COLO668 (cell line): Measurements from ENCODE around the gene GCDH.
A peak's percentile ranks its signal among the peaks of the same experiment; 100 is the strongest.
"Not testable (repeated sequence)": the region's sequence is repeated elsewhere in the genome, so short reads cannot be mapped to it uniquely, and the experiment has no call there.

ENCODE experiments used
- DNase-seq: peaks from one replicate; lab custom pipeline; 2025; ENCODE audit not compliant: unreplicated experiment; lab: John Stamatoyannopoulos, UW

Gene GCDH

DNA sequence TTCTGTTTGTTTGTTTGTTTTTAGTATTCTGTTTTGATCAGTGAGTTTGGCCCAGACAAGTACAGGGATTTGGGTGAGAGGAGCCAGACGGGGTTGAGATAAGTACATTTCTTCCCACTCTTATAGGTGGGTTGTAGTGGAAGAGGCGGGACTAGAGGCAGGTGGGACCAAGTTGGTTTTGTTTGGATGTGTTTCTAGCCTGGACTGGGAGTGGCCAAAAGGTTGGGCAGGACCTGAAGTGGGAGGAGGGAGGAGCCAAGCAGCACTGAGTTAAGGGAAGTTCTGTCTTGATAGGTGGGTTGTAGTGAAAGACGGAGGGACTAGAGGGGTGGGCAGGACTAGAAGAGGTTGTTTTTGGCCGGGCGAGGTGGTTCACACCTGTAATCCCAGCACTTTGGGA is 18.7 kb upstream of the GCDH start:
- DNase-seq, result no peak

DNA sequence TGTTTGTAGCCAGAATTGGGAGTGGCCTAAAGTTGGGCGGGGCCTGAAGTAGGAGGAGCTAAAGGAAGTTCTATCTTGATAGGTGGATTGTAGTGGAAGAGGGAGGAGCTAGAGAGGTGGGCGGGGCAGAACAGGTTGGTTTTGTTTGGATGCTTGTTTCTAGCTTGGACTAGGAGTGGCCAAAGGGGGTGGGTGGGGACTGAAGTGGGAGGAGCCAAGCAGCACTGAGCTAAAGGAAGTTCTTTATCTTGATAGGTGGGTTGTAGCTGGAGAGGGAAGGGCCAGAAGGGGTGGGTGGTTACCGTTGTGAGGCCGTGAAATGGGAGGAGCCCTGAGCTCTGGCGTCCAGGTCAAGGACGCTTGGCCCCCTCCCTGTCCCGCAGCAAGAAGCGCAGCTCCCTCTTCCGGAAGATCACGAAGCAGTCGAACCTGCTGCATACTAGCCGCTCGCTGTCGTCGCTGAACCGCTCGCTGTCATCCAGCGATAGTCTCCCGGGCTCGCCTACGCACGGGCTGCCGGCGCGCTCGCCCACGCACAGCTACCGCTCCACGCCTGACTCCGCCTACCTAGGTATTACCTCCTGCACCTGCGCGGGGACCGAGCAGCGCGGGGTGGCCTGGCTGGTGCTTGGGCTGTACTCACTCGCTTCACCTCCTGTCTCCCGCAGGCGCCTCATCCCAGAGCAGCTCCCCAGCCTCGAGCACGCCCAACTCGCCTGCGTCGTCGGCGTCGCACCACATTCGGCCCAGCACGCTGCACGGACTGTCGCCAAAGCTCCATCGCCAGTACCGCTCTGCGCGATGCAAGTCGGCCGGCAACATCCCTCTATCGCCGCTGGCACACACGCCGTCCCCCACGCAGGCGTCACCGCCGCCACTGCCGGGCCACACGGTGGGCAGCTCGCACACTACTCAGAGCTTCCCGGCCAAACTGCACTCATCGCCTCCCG is 17.7 kb upstream of the GCDH start:
- DNase-seq, result peak; percentile 50

DNA sequence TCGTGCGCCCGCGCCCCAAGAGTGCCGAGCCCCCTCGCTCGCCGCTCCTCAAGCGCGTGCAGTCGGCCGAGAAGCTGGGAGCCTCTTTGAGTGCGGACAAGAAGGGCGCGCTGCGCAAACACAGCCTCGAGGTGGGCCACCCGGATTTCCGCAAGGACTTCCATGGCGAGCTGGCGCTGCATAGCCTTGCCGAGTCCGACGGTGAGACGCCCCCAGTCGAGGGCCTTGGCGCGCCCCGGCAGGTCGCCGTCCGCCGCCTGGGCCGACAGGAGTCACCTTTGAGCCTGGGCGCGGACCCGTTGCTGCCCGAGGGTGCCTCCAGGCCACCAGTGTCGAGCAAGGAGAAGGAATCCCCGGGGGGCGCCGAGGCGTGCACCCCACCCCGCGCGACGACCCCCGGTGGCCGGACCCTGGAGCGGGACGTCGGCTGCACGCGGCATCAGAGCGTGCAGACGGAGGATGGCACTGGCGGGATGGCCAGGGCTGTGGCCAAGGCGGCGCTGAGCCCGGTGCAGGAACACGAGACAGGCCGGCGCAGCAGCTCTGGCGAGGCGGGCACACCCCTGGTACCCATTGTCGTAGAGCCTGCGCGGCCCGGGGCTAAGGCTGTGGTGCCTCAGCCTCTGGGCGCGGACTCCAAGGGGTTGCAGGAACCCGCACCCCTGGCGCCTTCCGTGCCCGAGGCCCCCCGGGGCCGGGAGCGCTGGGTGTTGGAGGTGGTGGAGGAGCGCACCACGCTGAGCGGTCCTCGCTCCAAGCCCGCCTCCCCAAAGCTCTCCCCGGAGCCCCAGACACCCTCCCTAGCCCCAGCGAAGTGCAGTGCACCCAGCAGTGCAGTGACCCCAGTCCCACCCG is 16.8 kb upstream of the GCDH start:
- DNase-seq, result no peak

DNA sequence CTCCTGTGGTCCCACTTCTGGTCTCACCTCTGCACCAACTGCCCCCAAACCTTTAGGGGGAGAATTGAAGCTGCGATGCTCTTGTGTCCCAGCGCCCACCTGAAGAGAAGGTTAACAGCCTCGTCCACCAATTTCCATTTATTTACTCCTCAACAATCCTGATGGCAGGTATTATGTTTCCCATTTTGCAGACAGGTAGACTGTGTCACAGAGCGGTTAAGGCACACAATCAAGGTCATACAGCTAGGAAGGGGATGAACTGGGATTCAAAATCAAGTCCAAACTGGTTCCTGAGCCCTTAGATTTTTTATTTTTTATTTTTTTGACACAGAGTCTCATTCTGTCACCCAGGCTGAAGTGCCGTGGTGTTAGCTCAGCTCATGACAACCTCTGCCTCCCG is 15.9 kb upstream of the GCDH start:
- no peak for DNase-seq

DNA sequence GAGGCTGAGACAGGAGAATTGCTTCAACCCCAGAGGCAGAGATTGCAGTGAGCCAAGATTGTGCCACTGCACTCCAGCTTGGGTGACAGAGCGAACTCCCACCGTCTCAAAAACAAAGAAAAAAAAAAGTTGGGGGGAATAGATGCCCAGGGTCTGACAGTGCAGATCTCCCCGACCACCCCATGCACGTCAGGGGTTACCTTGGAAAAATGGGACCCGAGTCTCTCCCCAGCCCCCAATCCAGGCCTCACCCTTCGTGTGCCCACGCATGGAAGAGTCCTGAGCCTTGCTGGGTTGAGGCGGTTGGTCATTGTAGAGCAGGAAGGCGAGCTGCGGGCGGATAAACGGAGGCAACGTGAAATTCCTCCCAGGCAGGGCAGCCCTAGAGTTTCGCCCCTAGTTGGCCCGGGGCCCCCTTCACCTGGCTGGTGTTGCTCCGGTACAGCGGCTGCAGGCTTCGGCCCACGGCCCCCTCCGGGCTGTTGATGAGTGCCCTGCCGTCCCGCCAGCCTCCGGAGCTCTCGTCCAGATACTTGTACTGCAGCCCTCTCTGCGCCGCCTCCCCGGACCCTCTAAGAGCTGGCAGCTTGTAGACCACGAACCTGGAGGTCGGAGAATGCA is 10.3 kb upstream of the GCDH start:
- peak; percentile 59 for DNase-seq

DNA sequence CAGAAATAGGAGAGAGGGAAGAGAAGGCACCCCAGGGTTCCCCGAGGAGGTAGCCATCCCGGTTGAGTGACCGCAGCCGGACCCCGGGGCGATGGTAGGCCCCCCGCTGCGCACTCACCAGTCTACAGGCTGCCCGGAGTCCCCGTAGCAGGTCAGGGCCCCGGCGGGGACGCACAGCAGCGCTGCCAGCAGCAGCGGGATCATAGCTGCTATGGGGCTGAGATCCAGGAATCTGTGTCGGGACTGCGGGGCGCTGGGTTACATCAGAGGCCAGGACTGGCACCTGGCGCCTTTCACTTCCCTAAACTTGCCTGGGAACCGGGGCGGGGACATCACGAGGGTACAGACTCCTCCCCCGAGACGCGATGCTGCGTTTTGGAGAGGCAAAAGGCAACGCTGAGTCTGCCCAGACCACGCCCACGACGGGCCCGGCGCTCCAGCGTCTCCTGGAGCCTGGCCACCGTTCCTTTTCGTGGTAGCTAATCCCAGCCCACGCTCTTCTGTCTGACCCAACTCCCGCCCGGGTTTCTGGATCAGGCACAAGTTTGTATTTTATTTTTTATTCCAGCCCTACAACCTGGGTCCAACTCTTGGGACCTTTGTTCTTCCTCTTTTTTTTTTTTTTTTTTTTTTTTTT is 9.7 kb upstream of the GCDH start, which contains the start of gene DNASE2:
Gene DNASE2, minus strand, starts transcription at position 278 of the 637 bp plus-strand sequence. Its CDS starts 74 bp downstream, at position 204.
- DNase-seq, result peak; percentile 97

DNA sequence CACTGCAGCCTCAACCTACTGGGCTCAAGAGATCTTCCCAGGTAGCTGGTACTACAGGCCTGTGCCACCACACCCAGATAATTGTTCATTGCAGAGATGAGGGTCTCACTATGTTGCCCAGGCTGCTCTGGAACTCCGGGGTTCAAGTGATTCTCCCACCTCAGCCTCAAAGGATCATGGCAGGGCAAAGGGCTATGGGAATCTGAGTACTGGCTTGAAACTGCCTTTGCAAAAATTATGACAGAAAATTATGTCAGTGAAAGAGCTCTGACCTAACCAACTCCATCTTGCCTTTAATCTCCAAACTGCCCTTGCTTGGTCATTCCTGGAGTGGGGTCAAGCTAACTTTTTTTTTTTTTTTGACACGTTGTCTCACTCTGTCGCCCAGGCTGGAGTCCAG is 8.4 kb upstream of the GCDH start:
- DNase-seq, result no peak

DNA sequence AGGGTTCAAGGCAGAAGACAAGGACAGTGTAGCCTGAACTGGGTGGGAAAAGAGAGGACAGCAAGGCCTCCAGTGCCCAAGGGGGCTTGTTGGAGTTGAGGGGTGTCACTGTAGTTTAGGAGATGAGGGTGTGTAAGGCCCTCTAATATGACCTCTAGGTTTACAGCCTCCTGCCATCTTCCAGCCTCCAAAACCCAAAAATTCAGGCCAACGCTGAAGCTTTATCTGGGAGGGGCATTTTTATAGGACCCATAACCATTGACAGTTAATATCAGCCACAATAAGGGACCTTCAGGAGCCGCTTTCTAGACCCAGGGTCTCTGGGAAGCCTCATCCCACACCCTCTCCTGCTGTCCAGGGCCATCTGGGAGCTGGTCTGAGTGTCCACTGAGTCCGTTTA is 6.8 kb upstream of the GCDH start:
- DNase-seq, result no peak

DNA sequence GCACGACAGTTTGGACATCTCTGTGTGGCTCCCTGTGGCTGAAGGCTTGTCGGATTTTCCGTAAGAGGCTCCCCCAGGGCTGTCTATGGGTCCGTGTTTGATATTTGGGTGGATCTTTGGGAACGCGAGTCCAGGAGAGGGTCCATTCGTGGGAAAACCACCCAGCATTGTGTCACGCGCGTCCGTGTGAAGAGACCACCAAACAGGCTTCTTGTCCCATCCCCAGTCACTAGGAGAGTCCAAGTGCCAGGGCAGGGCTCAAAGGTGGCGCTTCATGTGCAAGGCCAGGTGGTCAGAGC is 6.4 kb upstream of the GCDH start:
- no peak for DNase-seq

DNA sequence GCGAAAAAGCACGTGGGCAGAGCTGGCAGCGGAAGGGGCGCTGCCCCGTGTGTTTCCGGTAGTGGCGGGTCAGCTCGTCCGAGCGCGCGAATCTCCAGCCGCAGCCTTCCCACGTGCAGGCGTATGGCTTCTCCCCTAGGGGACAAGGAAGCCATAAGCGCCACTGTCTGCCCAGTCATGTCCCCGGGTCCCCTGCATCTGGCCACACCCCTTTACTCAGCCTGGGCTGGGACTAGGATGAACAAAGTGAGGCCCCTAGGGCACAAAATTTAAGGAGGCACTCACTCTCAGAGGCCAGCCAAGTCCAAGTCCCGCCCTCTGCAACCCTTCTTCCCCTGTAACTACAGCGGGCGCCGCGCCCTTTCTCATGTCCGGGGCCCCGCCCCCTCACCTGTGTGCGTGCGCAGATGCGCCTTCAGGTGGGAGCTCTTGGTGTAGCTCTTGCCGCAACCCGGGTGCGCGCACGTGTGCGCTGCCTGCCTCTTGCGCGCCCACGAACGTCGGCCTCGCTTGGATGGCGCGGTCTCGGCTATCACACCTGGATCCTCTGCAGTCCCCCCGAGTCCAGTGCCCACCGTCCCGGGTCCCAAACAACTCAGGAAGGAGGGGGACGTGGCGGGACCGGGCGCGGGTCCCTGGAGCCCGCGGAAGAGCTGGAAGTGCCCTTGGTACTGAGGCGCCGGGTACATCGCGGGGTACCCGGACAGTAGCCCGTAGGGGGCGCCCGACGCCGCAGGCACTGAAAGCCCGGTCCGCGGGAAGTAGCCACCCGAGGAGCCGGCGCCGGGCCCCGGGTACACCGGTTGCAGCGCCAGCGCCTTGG is 5.8 kb upstream of the GCDH start:
- peak; percentile 99 for DNase-seq

DNA sequence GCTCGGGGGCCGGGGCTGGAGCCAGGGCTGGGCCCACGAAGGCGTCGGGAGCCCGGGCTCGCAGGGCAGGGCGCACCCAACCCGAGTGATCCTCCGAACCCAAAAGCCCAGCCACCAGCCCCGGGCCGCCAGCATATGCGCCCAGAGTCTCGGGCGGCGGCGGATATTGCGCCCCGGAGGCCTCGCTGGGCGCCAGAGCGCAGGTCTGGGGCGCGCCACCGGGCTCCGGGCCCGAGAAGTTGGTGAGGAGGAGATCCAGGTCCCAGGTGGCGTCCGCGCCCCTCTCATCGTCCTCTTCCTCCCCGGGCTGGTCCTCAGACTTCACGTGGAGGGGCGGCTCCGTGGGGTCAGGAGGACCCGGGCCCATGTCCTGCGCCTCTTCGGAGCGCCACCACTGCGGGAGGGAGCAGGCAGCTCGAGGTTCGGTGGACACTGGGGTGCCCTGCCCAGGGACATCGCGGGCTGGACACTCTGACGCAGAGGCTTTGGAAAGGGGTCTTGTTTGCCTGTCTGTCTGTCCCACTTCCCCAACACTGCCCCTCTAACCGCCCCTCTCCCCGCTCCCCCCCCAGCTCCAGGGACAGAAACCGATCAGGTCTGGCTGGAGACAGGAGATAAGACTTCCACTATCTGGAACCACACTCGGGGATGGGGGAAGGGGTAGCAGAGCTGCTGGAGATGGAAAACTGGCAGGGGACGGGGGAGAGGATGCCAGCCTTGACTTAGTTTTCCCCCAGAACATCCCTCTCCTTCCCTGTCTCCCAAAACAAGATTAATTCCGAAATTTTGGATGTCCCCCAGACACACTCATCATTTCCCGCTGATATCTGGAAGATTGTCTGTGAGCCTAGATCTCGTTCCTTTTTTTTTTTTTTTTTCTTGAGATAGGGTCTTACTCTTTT is 5.0 kb upstream of the GCDH start:
- no peak for DNase-seq

DNA sequence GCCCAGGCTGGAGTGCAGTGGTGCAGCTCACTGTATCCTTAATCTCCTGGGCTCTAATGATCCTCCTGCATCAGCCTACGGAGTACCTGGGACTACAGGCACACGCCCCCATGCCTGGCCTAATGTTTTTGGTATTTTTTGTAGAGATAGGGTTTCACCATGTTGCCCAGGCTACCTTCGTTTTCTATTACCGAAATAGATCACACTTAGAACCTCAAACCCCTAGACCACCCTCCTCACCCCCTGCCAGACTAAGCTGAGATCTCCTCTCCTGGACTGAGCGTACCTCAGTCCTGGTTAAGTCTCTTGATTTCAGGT is 4.3 kb upstream of the GCDH start:
- DNase-seq, result no peak

DNA sequence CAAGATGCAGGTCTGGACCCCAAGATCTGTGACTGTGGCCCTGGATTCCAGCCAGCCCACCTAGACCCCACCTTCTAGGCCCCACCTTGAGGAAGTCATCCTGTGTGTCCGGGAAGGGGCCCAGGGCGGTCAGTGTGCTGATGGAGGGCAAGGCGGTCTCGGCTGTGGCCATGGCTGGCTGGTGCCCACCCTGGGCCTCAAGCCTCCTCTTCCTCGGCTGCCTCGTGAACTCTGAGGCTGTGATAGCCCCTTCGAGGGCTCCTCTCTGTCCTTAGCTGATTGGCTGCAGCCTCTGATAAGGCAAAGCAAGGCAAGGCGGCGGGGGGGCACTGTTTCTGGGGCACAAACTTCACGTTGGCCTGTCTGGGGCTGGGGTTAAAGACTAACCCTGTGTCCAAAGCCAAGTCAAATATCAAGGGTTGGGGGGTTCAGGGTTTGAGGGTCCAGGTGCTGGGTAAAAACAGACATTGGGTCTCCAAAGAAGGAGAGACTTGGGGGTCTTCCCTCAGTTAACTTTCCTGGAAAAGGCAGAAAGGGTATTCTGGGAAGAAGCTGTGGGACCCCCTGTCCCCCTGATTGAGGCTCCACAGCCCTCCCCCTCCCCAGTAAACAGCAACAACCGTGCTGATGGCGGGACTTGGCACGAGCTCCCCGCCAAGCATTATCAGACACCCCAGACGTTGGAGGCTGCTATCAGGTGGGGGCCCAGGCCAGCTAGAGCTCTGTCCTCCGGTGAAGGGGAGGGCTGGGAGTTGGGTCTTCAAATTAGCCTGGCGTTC is 3.8 kb upstream of the GCDH start, which contains the start of gene KLF1:
Gene KLF1, minus strand, starts transcription at position 233 of the 779 bp plus-strand sequence. Its CDS starts 61 bp downstream, at position 172.
- DNase-seq, result no peak

DNA sequence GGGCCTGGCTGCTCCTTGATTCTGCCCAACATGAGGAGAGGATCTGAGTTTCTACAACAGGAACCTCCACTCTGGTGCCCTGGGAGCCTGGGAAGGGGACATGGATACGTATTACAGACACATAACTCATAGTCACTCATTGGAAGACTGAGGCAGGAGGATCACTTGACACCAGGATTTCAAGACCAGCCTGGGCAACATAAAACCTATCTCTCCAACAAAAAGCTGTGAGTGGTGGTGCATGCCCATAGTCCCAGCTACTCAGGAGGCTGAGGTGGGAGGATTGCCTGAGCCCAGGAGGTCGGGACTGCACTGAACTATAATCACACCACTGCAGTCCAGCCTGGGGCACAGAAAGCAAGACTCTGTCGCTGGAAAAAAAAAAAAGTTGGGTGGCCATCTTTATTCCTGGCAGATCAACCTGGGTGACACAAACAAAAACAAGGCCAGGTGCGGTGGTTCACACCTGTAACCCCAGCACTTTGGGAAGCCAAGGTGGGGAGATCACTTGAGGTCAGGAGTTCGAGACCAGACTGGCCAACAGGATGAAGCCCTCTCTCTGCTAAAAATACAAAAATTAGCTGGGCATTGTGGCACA is 2.9 kb upstream of the GCDH start:
- no peak for DNase-seq

DNA sequence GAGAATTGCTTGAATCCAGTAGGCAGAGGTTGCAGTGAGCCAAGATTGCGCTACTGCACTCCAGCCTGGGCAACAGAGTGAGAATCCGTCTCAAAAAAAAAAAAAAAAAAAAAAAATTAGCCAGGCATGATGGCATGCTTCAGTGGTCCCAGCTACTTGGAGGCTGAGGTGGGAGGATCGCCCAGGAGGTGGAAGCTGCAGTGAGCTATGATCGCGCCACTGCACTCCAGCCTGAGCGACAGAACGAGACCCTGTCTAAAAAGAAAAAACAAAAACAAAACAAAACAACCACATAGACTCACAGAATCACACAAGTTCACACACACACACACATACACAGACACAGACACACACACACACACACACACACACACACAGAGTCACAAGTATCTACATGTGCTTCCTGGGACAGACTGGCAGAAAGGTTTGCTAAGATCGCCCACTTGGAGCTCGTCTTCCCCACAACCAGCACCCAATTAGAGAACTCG is 617 bp upstream of the GCDH start:
- DNase-seq, result not testable (repeated sequence)

DNA sequence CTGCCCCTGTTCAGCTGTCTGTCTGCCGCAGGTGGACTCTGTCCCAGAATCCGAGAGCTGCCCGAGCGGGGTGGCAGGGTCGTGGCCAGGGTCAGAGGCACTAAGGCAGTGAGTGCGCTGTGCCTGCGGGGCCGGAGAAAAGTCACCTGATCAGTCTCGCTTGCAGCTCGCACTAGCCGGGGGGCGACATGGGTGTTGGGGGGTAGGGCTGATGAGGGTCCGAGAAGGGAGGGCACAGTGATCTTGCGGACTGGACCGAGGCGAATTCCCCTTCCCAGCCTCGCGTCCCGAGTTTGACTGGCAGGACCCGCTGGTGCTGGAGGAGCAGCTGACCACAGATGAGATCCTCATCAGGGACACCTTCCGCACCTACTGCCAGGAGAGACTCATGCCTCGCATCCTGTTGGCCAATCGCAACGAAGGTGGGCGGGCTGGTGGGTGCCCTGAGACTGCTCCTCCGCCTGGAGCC is 627 bp downstream of the GCDH start:
- no peak for DNase-seq

DNA sequence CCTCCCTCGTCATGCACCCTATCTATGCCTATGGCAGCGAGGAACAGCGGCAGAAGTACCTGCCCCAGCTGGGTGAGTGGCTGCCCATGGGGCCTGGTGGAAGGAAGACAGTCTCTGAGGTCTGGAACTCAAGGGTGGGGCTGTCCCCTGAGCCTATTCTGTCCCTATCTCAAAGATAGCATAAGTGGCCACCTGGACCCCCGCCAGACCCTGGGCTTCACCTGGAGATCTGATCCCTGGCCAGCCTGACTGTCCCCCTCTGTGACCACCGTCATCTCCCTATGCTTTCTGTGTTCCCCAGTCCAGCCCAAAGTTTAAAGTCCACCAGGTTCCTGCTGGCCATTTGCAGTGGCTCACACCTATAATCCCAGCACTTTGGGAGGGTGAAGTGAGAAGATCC is 2.6 kb downstream of the GCDH start:
- no peak for DNase-seq

DNA sequence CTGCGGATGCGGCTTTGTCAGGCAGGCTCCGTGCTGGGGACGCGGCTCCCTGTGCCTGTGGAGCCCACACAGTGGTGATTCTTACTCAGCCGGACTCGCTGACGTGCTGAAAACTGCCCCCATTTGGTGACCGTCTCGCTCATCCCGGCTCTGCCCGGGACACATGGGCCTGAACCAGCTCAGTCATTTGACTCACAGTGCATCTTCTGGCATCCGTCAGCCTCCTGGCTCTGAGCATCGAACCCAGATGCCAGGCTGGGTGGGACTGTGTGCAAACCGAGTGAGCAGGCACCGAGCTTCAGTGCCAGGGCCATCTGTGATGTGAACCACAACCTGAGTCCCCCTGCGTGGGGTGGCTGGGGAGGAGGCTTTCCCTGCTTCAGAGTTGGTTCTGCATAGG is 5.5 kb downstream of the GCDH start:
- no peak for DNase-seq
